ENCODE measurements around the gene KCNE3. TPM values are rescaled to one million over a fixed set of nuclear protein-coding genes. Genes with fewer than 3 reads are reported as not detected.

KCNE3 gene
- total RNA-seq (2014; rRNA removed; shearing (Covaris generic)), result not detected in 2 replicates

- no peak for DNase-seq (ENCODE audit: low read depth in 1 of 2, low spot score in 2 of 2)
- H3K27ac ChIP-seq, result no peak within 1 kb of the TSS
- H3K9me3 ChIP-seq (replicated peaks), result no peaks in the 10 kb centered on the region
- H3K4me3 ChIP-seq, result no peak within 1 kb of the TSS
- H3K4me1 ChIP-seq (replicated peaks), result no peaks in the 10 kb centered on the region
- no peaks in the 10 kb centered on the region for H3K36me3 ChIP-seq
- H3K27me3 ChIP-seq (replicated peaks), result no peaks in the 10 kb centered on the region
Measured at GRCh38 chr11:74466916-74467885, at the start of gene KCNE3. Gene KCNE3, minus strand, starts transcription at chr11:74467549. Its CDS starts 9,986 bp downstream, at chr11:74457563.

- no peak for DNase-seq (ENCODE audit: low read depth in 1 of 2, low spot score in 2 of 2)
- no peak overlapping the region for H3K4me3 ChIP-seq
- no peaks in the 10 kb centered on the region for H3K9me3 ChIP-seq (replicated peaks)
- H3K27ac ChIP-seq, result no peak overlapping the region
- H3K36me3 ChIP-seq, result no peaks in the 10 kb centered on the region
- H3K27me3 ChIP-seq (replicated peaks), result no peaks in the 10 kb centered on the region
- peaks cover 15% of the 10 kb centered on the region for H3K4me1 ChIP-seq (replicated peaks)
Measured at GRCh38 chr11:74507582-74507981, 40.2 kb upstream of the KCNE3 start.

GRCh38 chr11:74506823-74507222, 39.5 kb upstream of the KCNE3 start:
- no peak overlapping the region for H3K4me3 ChIP-seq
- no peak overlapping the region for H3K27ac ChIP-seq
- peaks cover 15% of the 10 kb centered on the region for H3K4me1 ChIP-seq (replicated peaks)
- no peak for DNase-seq (ENCODE audit: low read depth in 1 of 2, low spot score in 2 of 2)
- H3K36me3 ChIP-seq, result no peaks in the 10 kb centered on the region
- H3K27me3 ChIP-seq (replicated peaks), result no peaks in the 10 kb centered on the region
- no peaks in the 10 kb centered on the region for H3K9me3 ChIP-seq (replicated peaks)

GRCh38 chr11:74505911-74506310, 38.6 kb upstream of the KCNE3 start:
- DNase-seq (ENCODE audit: low read depth in 1 of 2, low spot score in 2 of 2), result no peak
- H3K36me3 ChIP-seq, result no peaks in the 10 kb centered on the region
- H3K27ac ChIP-seq, result no peak overlapping the region
- H3K9me3 ChIP-seq (replicated peaks), result no peaks in the 10 kb centered on the region
- peaks cover 12% of the 10 kb centered on the region for H3K4me1 ChIP-seq (replicated peaks)
- no peaks in the 10 kb centered on the region for H3K27me3 ChIP-seq (replicated peaks)
- H3K4me3 ChIP-seq, result no peak overlapping the region

- H3K4me3 ChIP-seq, result no peak overlapping the region
Measured at GRCh38 chr11:74504100-74504691, 36.8 kb upstream of the KCNE3 start.

GRCh38 chr11:74494916-74495315, 27.6 kb upstream of the KCNE3 start:
- Histone ChIP-seq H3K4me3 (no peak overlapping the region), H3K27ac (no peak overlapping the region), H3K9me3 (replicated peaks) (no peaks in the 10 kb centered on the region), H3K4me1 (replicated peaks) (no peaks in the 10 kb centered on the region), H3K36me3 (no peaks in the 10 kb centered on the region), H3K27me3 (replicated peaks) (no peaks in the 10 kb centered on the region)
- DNase-seq (ENCODE audit: low read depth in 1 of 2, low spot score in 2 of 2), result no peak

More at GRCh38 chr11:74504100-74504691, 36.8 kb upstream of the KCNE3 start:
- H3K9me3 ChIP-seq (replicated peaks), result no peaks in the 10 kb centered on the region
- H3K4me1 ChIP-seq (replicated peaks), result peaks cover 12% of the 10 kb centered on the region
- no peak for DNase-seq (ENCODE audit: low read depth in 1 of 2, low spot score in 2 of 2)
- H3K27ac ChIP-seq, result no peak overlapping the region
- H3K27me3 ChIP-seq (replicated peaks), result no peaks in the 10 kb centered on the region
- H3K36me3 ChIP-seq, result no peaks in the 10 kb centered on the region

- H3K4me3 ChIP-seq, result peak overlapping the region; percentile 81
- no peak for DNase-seq (ENCODE audit: low read depth in 1 of 2, low spot score in 2 of 2)
- H3K4me1 ChIP-seq (replicated peaks), result no peaks in the 10 kb centered on the region
- H3K9me3 ChIP-seq (replicated peaks), result no peaks in the 10 kb centered on the region
- H3K27me3 ChIP-seq (replicated peaks), result no peaks in the 10 kb centered on the region
- H3K36me3 ChIP-seq, result no peaks in the 10 kb centered on the region
- no peak overlapping the region for H3K27ac ChIP-seq
Measured at GRCh38 chr11:74493791-74494630, 26.7 kb upstream of the KCNE3 start.

- no peaks in the 10 kb centered on the region for H3K4me1 ChIP-seq (replicated peaks)
- H3K27me3 ChIP-seq (replicated peaks), result no peaks in the 10 kb centered on the region
- H3K9me3 ChIP-seq (replicated peaks), result no peaks in the 10 kb centered on the region
- no peaks in the 10 kb centered on the region for H3K36me3 ChIP-seq
- H3K4me3 ChIP-seq, result peak within 1 kb of the TSS; percentile 81
- H3K27ac ChIP-seq, result peak within 1 kb of the TSS; percentile 72
- peak; percentile 78 to 91 for DNase-seq (ENCODE audit: low read depth in 1 of 2, low spot score in 2 of 2)
Measured at GRCh38 chr11:74492974-74493790, 25.8 kb upstream of the KCNE3 start, which contains the start of gene LIPT2. Gene LIPT2, minus strand, starts transcription at chr11:74493724. Its CDS starts 21 bp downstream, at chr11:74493703.

- Histone ChIP-seq H3K4me3 (no peak overlapping the region), H3K27me3 (replicated peaks) (no peaks in the 10 kb centered on the region), H3K36me3 (no peaks in the 10 kb centered on the region), H3K9me3 (replicated peaks) (no peaks in the 10 kb centered on the region), H3K27ac (no peak overlapping the region), H3K4me1 (replicated peaks) (no peaks in the 10 kb centered on the region)
- DNase-seq (ENCODE audit: low read depth in 1 of 2, low spot score in 2 of 2), result no peak
Measured at GRCh38 chr11:74492084-74492483, 24.7 kb upstream of the KCNE3 start.

- H3K27me3 ChIP-seq (replicated peaks), result no peaks in the 10 kb centered on the region
- H3K27ac ChIP-seq, result no peak overlapping the region
- H3K4me1 ChIP-seq (replicated peaks), result no peaks in the 10 kb centered on the region
- no peaks in the 10 kb centered on the region for H3K9me3 ChIP-seq (replicated peaks)
- H3K4me3 ChIP-seq, result no peak overlapping the region
- no peaks in the 10 kb centered on the region for H3K36me3 ChIP-seq
- no peak for DNase-seq (ENCODE audit: low read depth in 1 of 2, low spot score in 2 of 2)
Measured at GRCh38 chr11:74490941-74491340, 23.6 kb upstream of the KCNE3 start.

GRCh38 chr11:74487875-74488274, 20.5 kb upstream of the KCNE3 start:
- H3K36me3 ChIP-seq, result no peaks in the 10 kb centered on the region
- no peak overlapping the region for H3K27ac ChIP-seq
- no peaks in the 10 kb centered on the region for H3K4me1 ChIP-seq (replicated peaks)
- H3K9me3 ChIP-seq (replicated peaks), result no peaks in the 10 kb centered on the region
- H3K27me3 ChIP-seq (replicated peaks), result no peaks in the 10 kb centered on the region
- no peak for DNase-seq (ENCODE audit: low read depth in 1 of 2, low spot score in 2 of 2)
- H3K4me3 ChIP-seq, result no peak overlapping the region

GRCh38 chr11:74485868-74486267, 18.5 kb upstream of the KCNE3 start:
- no peak overlapping the region for H3K27ac ChIP-seq

More at GRCh38 chr11:74485868-74486267, 18.5 kb upstream of the KCNE3 start:
- H3K36me3 ChIP-seq, result no peaks in the 10 kb centered on the region
- no peak overlapping the region for H3K4me3 ChIP-seq
- H3K9me3 ChIP-seq (replicated peaks), result no peaks in the 10 kb centered on the region
- no peak for DNase-seq (ENCODE audit: low read depth in 1 of 2, low spot score in 2 of 2)
- H3K4me1 ChIP-seq (replicated peaks), result no peaks in the 10 kb centered on the region
- no peaks in the 10 kb centered on the region for H3K27me3 ChIP-seq (replicated peaks)
